ENCODE results near the gene BORCS5.

GRCh38 chr12:12326262-12326661, 30.6 kb upstream of the BORCS5 start:
- TF ChIP-seq CTCF (IDR thresholded peaks at IDR 0.05) = no peak
- no peak for TF ChIP-seq ZFP36 (IDR thresholded peaks at IDR 0.05; ENCODE audit: borderline replicate concordance, partially characterized antibody)
- TF ChIP-seq REST (IDR thresholded peaks at IDR 0.05) = no peak
- TF ChIP-seq JUNB (IDR thresholded peaks at IDR 0.05) = no peak
- TF ChIP-seq POLR2A (IDR thresholded peaks at IDR 0.05; ENCODE audit: low read length) = no peak
- TF ChIP-seq ZSCAN20 (CRISPR knock-in tag; IDR thresholded peaks at IDR 0.05) = no peak
- no peak for TF ChIP-seq HDAC2 (IDR thresholded peaks at IDR 0.05)
- TF ChIP-seq RCOR1 (IDR thresholded peaks at IDR 0.05; ENCODE audit: low read depth, low read length) = no peak
- TF ChIP-seq EP300 (IDR thresholded peaks at IDR 0.05) = no peak
- TF ChIP-seq PHF8 (IDR thresholded peaks at IDR 0.05; ENCODE audit: borderline replicate concordance, low read depth) = no peak
- no peak for TF ChIP-seq CBX2 (IDR thresholded peaks at IDR 0.05; ENCODE audit: borderline replicate concordance, low read depth)
- no peak for TF ChIP-seq ZC3H11A (IDR thresholded peaks at IDR 0.05)
- no peak for TF ChIP-seq RAD21 (conservative IDR thresholded peaks at IDR 0.05 in 1 of 2, IDR thresholded peaks at IDR 0.05 in 1 of 2)
